Measurements from ENCODE around the gene CCDC61. TPM values are rescaled to one million over a fixed set of nuclear protein-coding genes. Genes with fewer than 3 reads are reported as not detected.
A peak's percentile ranks its signal among the peaks of the same experiment; 100 is the strongest.

The CCDC61 gene
- total and polyA plus RNA-seq, 2 of the 8 experiments (the other 6 are each of a cell fraction or from before 2014, with no cell fraction given) = 7.8 to 17.4 TPM

DNA sequence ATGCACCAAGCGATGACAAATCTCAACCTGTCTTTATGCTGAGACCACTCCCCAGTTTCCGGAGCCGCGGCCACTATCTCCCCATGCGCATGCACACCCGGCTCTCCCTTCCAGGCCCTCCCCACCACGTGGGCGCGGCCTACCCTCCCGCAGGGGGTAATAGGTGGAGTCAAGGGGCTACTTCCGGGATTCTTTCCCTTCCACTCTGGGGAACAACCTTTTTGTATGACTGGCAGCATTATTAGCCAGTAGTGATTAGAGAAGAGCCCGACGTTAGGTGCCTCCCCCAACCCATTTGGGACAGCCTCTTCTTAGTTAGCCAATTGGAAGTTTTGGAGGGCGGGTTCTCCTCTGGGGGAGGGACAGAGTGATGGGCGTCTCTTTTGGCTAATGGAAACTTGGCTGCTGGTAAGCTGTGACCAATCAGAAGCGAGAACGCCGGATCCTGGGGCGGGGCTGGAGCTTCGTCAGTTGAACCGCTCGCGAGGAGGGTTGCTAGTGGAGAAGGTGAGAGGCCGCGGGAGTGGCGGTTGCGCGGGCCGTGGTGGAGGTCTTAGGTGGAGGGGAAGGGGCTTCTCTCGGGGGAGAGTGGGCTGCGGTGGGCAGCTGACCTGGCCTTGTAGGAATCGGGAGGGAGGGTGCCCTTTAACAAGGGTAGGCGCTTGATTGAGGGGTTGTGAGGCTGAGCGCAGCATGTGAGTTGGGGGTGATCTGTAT lies at the start of gene CCDC61 (continued):
- TF ChIP-seq KDM4A (IDR thresholded peaks at IDR 0.05; ENCODE audit: low read depth, low read length, severe bottlenecking) (peak; percentile 71), SP4 (IDR thresholded peaks at IDR 0.05; ENCODE audit: low read length) (peak; percentile 97), EP300 (IDR thresholded peaks at IDR 0.05; ENCODE audit: borderline replicate concordance in 1 of 2, low read depth in 2 of 2, low read length in 2 of 2) (no peak), SIRT6 (IDR thresholded peaks at IDR 0.05; ENCODE audit: low read length) (no peak), RBBP5 (IDR thresholded peaks at IDR 0.05; ENCODE audit: borderline replicate concordance, low read depth, low read length) (no peak), SIN3A (conservative IDR thresholded peaks at IDR 0.05 in 1 of 2, IDR thresholded peaks at IDR 0.05 in 1 of 2; ENCODE audit: low read depth in 1 of 2, low read length in 2 of 2) (peak; percentile 77 to 78; a peak in 2 of 4 replicates), CEBPB (IDR thresholded peaks at IDR 0.05; ENCODE audit: low read depth, low read length) (no peak), POU5F1 (IDR thresholded peaks at IDR 0.05; ENCODE audit: low read depth, low read length) (no peak), CBX8 (IDR thresholded peaks at IDR 0.05; ENCODE audit: borderline replicate concordance, low read depth, low read length) (no peak), BACH1 (IDR thresholded peaks at IDR 0.05; ENCODE audit: low read length) (no peak), POLR2AphosphoS5 (IDR thresholded peaks at IDR 0.05; ENCODE audit: low read depth, low read length) (peak; percentile 11; the same call in 1 of the 2 replicates), POLR2A (IDR thresholded peaks at IDR 0.05; ENCODE audit: control extremely low read depth in 1 of 2, low read depth in 2 of 2, low read length in 2 of 2) (peak; percentile 41 to 50; a peak in 2 of 3 replicates), KDM1A (IDR thresholded peaks at IDR 0.05; ENCODE audit: borderline replicate concordance, low read length) (no peak), CHD2 (IDR thresholded peaks at IDR 0.05; ENCODE audit: low read length) (peak; percentile 94), RXRA (IDR thresholded peaks at IDR 0.05; ENCODE audit: insufficient read depth, low read depth, low read length) (no peak), SIX5 (IDR thresholded peaks at IDR 0.05; ENCODE audit: low read depth, low read length) (no peak), TBP (IDR thresholded peaks at IDR 0.05; ENCODE audit: low read depth, low read length) (peak; percentile 51), YY1 (IDR thresholded peaks at IDR 0.05; ENCODE audit: low read depth, low read length) (no peak), ASH2L (IDR thresholded peaks at IDR 0.05; ENCODE audit: low read length) (peak; percentile 39), SP2 (IDR thresholded peaks at IDR 0.05; ENCODE audit: low read length) (peak; percentile 96)
- TF ChIP-seq, protein P1, sequence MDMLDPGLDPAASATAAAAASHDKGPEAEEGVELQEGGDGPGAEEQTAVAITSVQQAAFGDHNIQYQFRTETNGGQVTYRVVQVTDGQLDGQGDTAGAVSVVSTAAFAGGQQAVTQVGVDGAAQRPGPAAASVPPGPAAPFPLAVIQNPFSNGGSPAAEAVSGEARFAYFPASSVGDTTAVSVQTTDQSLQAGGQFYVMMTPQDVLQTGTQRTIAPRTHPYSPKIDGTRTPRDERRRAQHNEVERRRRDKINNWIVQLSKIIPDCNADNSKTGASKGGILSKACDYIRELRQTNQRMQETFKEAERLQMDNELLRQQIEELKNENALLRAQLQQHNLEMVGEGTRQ (IDR thresholded peaks at IDR 0.05; ENCODE audit: low read length) = peak; percentile 79
- TF ChIP-seq, protein P2, sequence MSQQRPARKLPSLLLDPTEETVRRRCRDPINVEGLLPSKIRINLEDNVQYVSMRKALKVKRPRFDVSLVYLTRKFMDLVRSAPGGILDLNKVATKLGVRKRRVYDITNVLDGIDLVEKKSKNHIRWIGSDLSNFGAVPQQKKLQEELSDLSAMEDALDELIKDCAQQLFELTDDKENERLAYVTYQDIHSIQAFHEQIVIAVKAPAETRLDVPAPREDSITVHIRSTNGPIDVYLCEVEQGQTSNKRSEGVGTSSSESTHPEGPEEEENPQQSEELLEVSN (IDR thresholded peaks at IDR 0.05) = no peak
- TF ChIP-seq, protein P3, sequence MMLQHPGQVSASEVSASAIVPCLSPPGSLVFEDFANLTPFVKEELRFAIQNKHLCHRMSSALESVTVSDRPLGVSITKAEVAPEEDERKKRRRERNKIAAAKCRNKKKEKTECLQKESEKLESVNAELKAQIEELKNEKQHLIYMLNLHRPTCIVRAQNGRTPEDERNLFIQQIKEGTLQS (IDR thresholded peaks at IDR 0.05; ENCODE audit: insufficient read depth, low read depth, low read length) = peak; percentile 43; the same call in 1 of the 2 replicates

Data from H1 (cell line).